Left renal pelvis (tissue), 4 donors: ENCODE measurements around the gene RHOH. TPM values are rescaled to one million over a fixed set of nuclear protein-coding genes. Genes with fewer than 3 reads are reported as not detected.
"Not testable (repeated sequence)": the region's sequence is repeated elsewhere in the genome, so short reads cannot be mapped to it uniquely, and the experiment has no call there.

Experiments
- DNase-seq, 4 donors: peaks; one replicate each; pipeline ENCODE4 v3.0.0-alpha.2; 2013; ENCODE audit warnings: low read depth in 4 of 4, low spot score in 3 of 4
- polyA plus RNA-seq, 4 donors: library from polyadenylated mRNA; unstranded; fragments of 120-200 nt; gene quantifications; one replicate each; pipeline ENCODE4 v1.2.1, GENCODE V29; 2013; ENCODE audit not compliant: insufficient read length in 4 of 4

The RHOH gene
- polyA plus RNA-seq, 4 donors: 0.67 to 1.0 (median 0.85) TPM

- DNase-seq: no peak
Observed at GRCh38 chr4:40256817-40257216, 60.0 kb downstream of the RHOH start.

GRCh38 chr4:40258627-40259026 is 61.8 kb downstream of the RHOH start:
- no peak for DNase-seq

GRCh38 chr4:40261231-40262076 is 64.6 kb downstream of the RHOH start:
- DNase-seq: no peak

GRCh38 chr4:40262077-40262528 is 65.3 kb downstream of the RHOH start:
- no peak for DNase-seq

- no peak for DNase-seq
Observed at GRCh38 chr4:40262861-40263260, 66.0 kb downstream of the RHOH start.

- DNase-seq: no peak
Observed at GRCh38 chr4:40264497-40264896, 67.7 kb downstream of the RHOH start.

GRCh38 chr4:40264995-40265909 is 68.4 kb downstream of the RHOH start:
- DNase-seq: no peak

- no peak for DNase-seq
Observed at GRCh38 chr4:40265910-40266274, 69.1 kb downstream of the RHOH start.

GRCh38 chr4:40269133-40269532 is 72.3 kb downstream of the RHOH start:
- DNase-seq: no peak

- no peak for DNase-seq
Observed at GRCh38 chr4:40270609-40271008, 73.8 kb downstream of the RHOH start.

- no peak for DNase-seq
Observed at GRCh38 chr4:40275065-40275730, 78.4 kb downstream of the RHOH start.

- DNase-seq: no peak
Observed at GRCh38 chr4:40276546-40276945, 79.7 kb downstream of the RHOH start.

GRCh38 chr4:40280586-40280985 is 83.8 kb downstream of the RHOH start:
- no peak for DNase-seq

- no peak for DNase-seq
Observed at GRCh38 chr4:40281099-40281498, 84.3 kb downstream of the RHOH start.

- DNase-seq: no peak
Observed at GRCh38 chr4:40281913-40282312, 85.1 kb downstream of the RHOH start.

- not testable (repeated sequence) for DNase-seq
Observed at GRCh38 chr4:40282857-40283256, 86.0 kb downstream of the RHOH start.

- DNase-seq: peak in 1 of 4 donors; percentile 29
Observed at GRCh38 chr4:40283413-40283812, 86.6 kb downstream of the RHOH start.

- DNase-seq: no peak
Observed at GRCh38 chr4:40283968-40284367, 87.1 kb downstream of the RHOH start.

- no peak for DNase-seq
Observed at GRCh38 chr4:40285692-40286091, 88.9 kb downstream of the RHOH start.

- DNase-seq: no peak
Observed at GRCh38 chr4:40288566-40288965, 91.7 kb downstream of the RHOH start.
